ENCODE data around the gene CACNA1E. TPM values are rescaled to one million over a fixed set of nuclear protein-coding genes. Genes with fewer than 3 reads are reported as not detected.

Gene CACNA1E
- total and polyA plus RNA-seq, 2 of the 13 experiments (the other 11 are each of a cell fraction or from before 2014, with no cell fraction given), result not detected

DNA sequence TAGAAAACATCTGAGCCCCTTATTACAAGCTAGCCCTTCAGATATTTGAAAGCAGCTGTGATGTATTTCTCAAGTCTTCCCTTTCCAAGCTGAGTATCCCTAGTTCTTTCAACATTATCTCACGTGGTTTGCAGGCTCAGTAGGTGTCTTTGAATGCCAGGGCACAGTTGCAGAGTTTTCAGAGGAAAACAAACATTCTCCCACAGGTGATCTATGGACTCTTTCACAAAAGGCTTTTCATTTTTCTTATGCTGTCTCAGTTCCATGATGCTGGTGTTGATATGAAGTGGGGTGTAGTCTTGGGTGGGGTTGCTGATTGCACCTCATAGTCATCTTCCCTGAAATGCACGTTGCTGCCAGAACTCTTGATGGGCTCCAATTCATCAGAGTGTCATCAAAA, 17.3 kb downstream of the CACNA1E start (continued):
- TF ChIP-seq, protein P1, sequence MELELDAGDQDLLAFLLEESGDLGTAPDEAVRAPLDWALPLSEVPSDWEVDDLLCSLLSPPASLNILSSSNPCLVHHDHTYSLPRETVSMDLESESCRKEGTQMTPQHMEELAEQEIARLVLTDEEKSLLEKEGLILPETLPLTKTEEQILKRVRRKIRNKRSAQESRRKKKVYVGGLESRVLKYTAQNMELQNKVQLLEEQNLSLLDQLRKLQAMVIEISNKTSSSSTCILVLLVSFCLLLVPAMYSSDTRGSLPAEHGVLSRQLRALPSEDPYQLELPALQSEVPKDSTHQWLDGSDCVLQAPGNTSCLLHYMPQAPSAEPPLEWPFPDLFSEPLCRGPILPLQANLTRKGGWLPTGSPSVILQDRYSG (CRISPR knock-in tag; IDR thresholded peaks at IDR 0.05), result no peak
- TF ChIP-seq ZNF850 (CRISPR knock-in tag; conservative IDR thresholded peaks at IDR 0.05) (no peak), TEAD2 (CRISPR knock-in tag; IDR thresholded peaks at IDR 0.05) (no peak), NR2C2 (CRISPR knock-in tag; IDR thresholded peaks at IDR 0.05; ENCODE audit: borderline replicate concordance) (no peak)

DNA sequence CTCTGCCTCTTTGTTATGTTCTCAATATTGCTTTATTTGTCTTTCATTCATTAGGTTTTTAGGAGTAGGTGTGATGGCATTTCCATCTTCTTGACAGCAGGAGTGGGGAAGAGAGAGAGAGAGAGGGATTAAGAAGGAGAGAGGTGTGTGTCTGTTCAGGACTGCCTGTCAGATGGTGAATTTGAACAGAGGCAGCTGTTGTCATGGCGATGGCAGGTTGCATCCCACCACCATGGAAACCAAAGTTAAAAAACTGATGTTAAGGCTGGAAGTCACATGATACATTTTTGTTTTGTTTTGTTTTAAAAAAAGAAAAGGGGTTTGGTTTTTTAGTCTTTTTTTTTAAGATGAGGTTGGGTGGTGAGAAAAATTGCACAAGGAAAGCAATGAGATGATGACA, 18.3 kb downstream of the CACNA1E start:
- Histone ChIP-seq H3K4me2 (ENCODE audit: low read depth, low read length) (no peak overlapping the region), H3K36me3 (replicated peaks in 1 of 2; ENCODE audit: control insufficient read depth in 1 of 2, insufficient read depth in 2 of 2, low read length in 2 of 2) (no peaks in the 10 kb centered on the region), H3K27ac (ENCODE audit: extremely low read length, insufficient read depth, low read length) (no peak overlapping the region), H3K79me2 (ENCODE audit: insufficient read depth, low read length) (no peaks in the 10 kb centered on the region), H2AFZ (ENCODE audit: low read length) (no peak overlapping the region), H3K4me3 (replicated peaks in 1 of 3; ENCODE audit: insufficient read depth in 1 of 3, low read depth in 2 of 3, low read length in 3 of 3) (no peak overlapping the region), H3K27me3 (ENCODE audit: control insufficient read depth in 1 of 2, insufficient read depth in 2 of 2, low read length in 2 of 2) (no peaks in the 10 kb centered on the region), H4K20me1 (ENCODE audit: insufficient read depth, low read length) (no peaks in the 10 kb centered on the region; the same call in 1 of the 2 replicates), H3K4me1 (ENCODE audit: insufficient read depth, low read length) (peaks cover 11% of the 10 kb centered on the region; the same call in 1 of the 2 replicates), H3K9ac (ENCODE audit: insufficient read depth, low read depth, low read length) (no peak overlapping the region), H3K9me3 (ENCODE audit: low read length) (no peaks in the 10 kb centered on the region)
- ATAC-seq (no peak), FAIRE-seq (no peak), DNase-seq (ENCODE audit: low spot score) (no peak)
- in situ Hi-C loops (cut with HindIII; ENCODE audit: extremely low pct_ligation_motif_present, low pct_unique_long_range_greater_than_20kb) (no loop called here), intact Hi-C loops (cut with micrococcal nuclease; ENCODE audit: unreplicated experiment) (no loop called here)
- BruUV-seq (replicated peaks), result no TSS peak
- ChIA-PET POLR2A (no interaction called here), CTCF (ENCODE audit: low intra/inter-chr PET ratio, low total read pairs) (no interaction called here)
- no peak for TF ChIP-seq ZNF432 (CRISPR knock-in tag; IDR thresholded peaks at IDR 0.05; ENCODE audit: borderline replicate concordance)
- TF ChIP-seq, protein P2, sequence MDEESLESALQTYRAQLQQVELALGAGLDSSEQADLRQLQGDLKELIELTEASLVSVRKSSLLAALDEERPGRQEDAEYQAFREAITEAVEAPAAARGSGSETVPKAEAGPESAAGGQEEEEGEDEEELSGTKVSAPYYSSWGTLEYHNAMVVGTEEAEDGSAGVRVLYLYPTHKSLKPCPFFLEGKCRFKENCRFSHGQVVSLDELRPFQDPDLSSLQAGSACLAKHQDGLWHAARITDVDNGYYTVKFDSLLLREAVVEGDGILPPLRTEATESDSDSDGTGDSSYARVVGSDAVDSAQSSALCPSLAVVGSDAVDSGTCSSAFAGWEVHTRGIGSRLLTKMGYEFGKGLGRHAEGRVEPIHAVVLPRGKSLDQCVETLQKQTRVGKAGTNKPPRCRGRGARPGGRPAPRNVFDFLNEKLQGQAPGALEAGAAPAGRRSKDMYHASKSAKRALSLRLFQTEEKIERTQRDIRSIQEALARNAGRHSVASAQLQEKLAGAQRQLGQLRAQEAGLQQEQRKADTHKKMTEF (CRISPR knock-in tag; IDR thresholded peaks at IDR 0.05), result no peak
- no peak for TF ChIP-seq PREB (CRISPR knock-in tag; IDR thresholded peaks at IDR 0.05)
- no peak for TF ChIP-seq ZFP36 (IDR thresholded peaks at IDR 0.05; ENCODE audit: borderline replicate concordance, low read depth, low read length, partially characterized antibody)
- no peak for TF ChIP-seq ZFX (CRISPR knock-in tag; IDR thresholded peaks at IDR 0.05; ENCODE audit: low read depth)
- 0% methylated on average over 1 of the region's 1 CpG for WGBS (ENCODE audit: low lambda C conversion rate)

All from HepG2 (cell line).